ENCODE data around the gene MAPK10. TPM values are rescaled to one million over a fixed set of nuclear protein-coding genes. Genes with fewer than 3 reads are reported as not detected.

MAPK10 gene
- total and polyA plus RNA-seq, 2 experiments from 2014 or later, result 3.6 to 8.1 TPM

DNA sequence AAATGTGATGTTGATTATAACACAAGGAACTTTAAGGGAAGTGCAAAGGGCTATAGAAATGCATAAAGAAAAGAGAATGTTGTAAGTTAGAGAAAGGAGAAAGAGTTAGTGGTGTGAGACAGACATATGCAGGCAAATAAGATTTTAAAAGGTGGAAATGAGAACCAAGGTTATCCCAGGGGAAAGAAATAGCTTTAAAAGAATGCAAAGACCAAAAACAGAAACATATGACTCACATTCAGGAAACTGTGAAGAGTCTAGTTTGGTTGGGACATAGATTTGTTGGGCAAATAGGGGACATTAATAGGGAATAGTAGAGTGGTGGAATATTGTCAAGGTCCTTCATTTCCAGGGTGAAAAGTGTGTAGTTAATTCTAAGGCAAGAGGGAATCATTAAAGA lies 52.4 kb downstream of the MAPK10 start:
- ATAC-seq (no peak), DNase-seq (ENCODE audit: low spot score) (no peak)
- Histone ChIP-seq H3K4me2 (no peak overlapping the region), H3K4me3 (no peak overlapping the region), H2AFZ (no peak overlapping the region), H3K27me3 (ENCODE audit: insufficient read depth) (no peaks in the 10 kb centered on the region), H3K79me2 (replicated peaks; ENCODE audit: insufficient read depth) (no peaks in the 10 kb centered on the region), H4K20me1 (replicated peaks; ENCODE audit: insufficient read depth) (no peaks in the 10 kb centered on the region), H3K27ac (ENCODE audit: low read depth) (no peak overlapping the region), H3K36me3 (ENCODE audit: insufficient read depth) (no peaks in the 10 kb centered on the region), H3K4me1 (ENCODE audit: insufficient read depth) (no peaks in the 10 kb centered on the region), H3K9me2 (ENCODE audit: insufficient read depth) (no peaks in the 10 kb centered on the region), H3F3A (replicated peaks; ENCODE audit: low read depth) (no peaks in the 10 kb centered on the region)
- H3K4me1 Mint-ChIP-seq, result peaks cover 16% of the 10 kb centered on the region
- no peak overlapping the region for H3K4me3 Mint-ChIP-seq
- H3K9me3 Mint-ChIP-seq, result 0 out of 3 replicates have a peak, but pooled peaks cover 4% of the 10 kb centered on the region
- peaks cover 1% of the 10 kb centered on the region for H3K27me3 Mint-ChIP-seq (ENCODE audit: insufficient read depth, low read depth, poor library complexity)
- H3K36me3 Mint-ChIP-seq (ENCODE audit: low read depth), result peaks cover 4% of the 10 kb centered on the region; the same call in 2 of the 3 replicates
- peak overlapping the region; percentile 4; the same call in 1 of the 2 replicates for H3K27ac Mint-ChIP-seq
- TF ChIP-seq REST (IDR thresholded peaks at IDR 0.05; ENCODE audit: unreplicated experiment) (no peak), EZH2 (IDR thresholded peaks at IDR 0.05; ENCODE audit: low read depth, unreplicated experiment) (no peak), ZNF114 (CRISPR knock-in tag; IDR thresholded peaks at IDR 0.05) (no peak), ZNF462 (CRISPR knock-in tag; IDR thresholded peaks at IDR 0.05) (no peak)
- TF ChIP-seq, protein P1, sequence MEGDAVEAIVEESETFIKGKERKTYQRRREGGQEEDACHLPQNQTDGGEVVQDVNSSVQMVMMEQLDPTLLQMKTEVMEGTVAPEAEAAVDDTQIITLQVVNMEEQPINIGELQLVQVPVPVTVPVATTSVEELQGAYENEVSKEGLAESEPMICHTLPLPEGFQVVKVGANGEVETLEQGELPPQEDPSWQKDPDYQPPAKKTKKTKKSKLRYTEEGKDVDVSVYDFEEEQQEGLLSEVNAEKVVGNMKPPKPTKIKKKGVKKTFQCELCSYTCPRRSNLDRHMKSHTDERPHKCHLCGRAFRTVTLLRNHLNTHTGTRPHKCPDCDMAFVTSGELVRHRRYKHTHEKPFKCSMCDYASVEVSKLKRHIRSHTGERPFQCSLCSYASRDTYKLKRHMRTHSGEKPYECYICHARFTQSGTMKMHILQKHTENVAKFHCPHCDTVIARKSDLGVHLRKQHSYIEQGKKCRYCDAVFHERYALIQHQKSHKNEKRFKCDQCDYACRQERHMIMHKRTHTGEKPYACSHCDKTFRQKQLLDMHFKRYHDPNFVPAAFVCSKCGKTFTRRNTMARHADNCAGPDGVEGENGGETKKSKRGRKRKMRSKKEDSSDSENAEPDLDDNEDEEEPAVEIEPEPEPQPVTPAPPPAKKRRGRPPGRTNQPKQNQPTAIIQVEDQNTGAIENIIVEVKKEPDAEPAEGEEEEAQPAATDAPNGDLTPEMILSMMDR (conservative IDR thresholded peaks at IDR 0.05; ENCODE audit: low read depth in 2 of 2), result no peak
- TF ChIP-seq, protein P2, sequence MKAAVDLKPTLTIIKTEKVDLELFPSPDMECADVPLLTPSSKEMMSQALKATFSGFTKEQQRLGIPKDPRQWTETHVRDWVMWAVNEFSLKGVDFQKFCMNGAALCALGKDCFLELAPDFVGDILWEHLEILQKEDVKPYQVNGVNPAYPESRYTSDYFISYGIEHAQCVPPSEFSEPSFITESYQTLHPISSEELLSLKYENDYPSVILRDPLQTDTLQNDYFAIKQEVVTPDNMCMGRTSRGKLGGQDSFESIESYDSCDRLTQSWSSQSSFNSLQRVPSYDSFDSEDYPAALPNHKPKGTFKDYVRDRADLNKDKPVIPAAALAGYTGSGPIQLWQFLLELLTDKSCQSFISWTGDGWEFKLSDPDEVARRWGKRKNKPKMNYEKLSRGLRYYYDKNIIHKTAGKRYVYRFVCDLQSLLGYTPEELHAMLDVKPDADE (IDR thresholded peaks at IDR 0.05), result no peak

Data from GM23338 (cell line).